Measurements from ENCODE around the gene ERCC3.

The ERCC3 gene

GRCh38 chr2:127302168-127302567 lies 8.2 kb upstream of the ERCC3 start:
- Histone ChIP-seq H3K27me3 (ENCODE audit: low read depth, low read length) (no peaks in the 10 kb centered on the region), H3K36me3 (replicated peaks; ENCODE audit: low read depth, low read length) (peaks cover 6% of the 10 kb centered on the region)

GRCh38 chr2:127293386-127293747 lies 577 bp downstream of the ERCC3 start:
- Histone ChIP-seq H3K9me3 (ENCODE audit: insufficient read depth, low read length) (no peaks in the 10 kb centered on the region), H3K4me3 (ENCODE audit: low read length) (peak overlapping the region; percentile 96), H3K27ac (ENCODE audit: low read length) (peak overlapping the region; percentile 27; the same call in 1 of the 2 replicates), H3K9ac (ENCODE audit: low read length) (peak overlapping the region; percentile 81), H3K36me3 (replicated peaks; ENCODE audit: low read depth, low read length) (peaks cover 39% of the 10 kb centered on the region), H2AFZ (ENCODE audit: low read depth, low read length) (peak overlapping the region; percentile 93), H3K4me2 (ENCODE audit: low read length) (peak overlapping the region; percentile 92), H3K27me3 (ENCODE audit: low read depth, low read length) (no peaks in the 10 kb centered on the region), H3K79me2 (ENCODE audit: low read length) (peaks cover 21% of the 10 kb centered on the region), H4K20me1 (ENCODE audit: insufficient read depth, low read length) (no peaks in the 10 kb centered on the region), H3K4me1 (ENCODE audit: low read length) (peaks cover 9% of the 10 kb centered on the region)
- TF ChIP-seq CTCF (IDR thresholded peaks at IDR 0.05; ENCODE audit: low read depth, low read length) (no peak), EZH2phosphoT487 (IDR thresholded peaks at IDR 0.05; ENCODE audit: low read depth) (no peak)

More at GRCh38 chr2:127302168-127302567, 8.2 kb upstream of the ERCC3 start:
- TF ChIP-seq EZH2phosphoT487 (IDR thresholded peaks at IDR 0.05; ENCODE audit: low read depth) (no peak), CTCF (IDR thresholded peaks at IDR 0.05; ENCODE audit: low read depth, low read length) (no peak)
- H3K9ac ChIP-seq (ENCODE audit: low read length) = no peak overlapping the region
- no peak overlapping the region for H3K4me3 ChIP-seq (ENCODE audit: low read length)
- H2AFZ ChIP-seq (ENCODE audit: low read depth, low read length) = no peak overlapping the region
- no peak overlapping the region for H3K27ac ChIP-seq (ENCODE audit: low read length)
- H3K4me1 ChIP-seq (ENCODE audit: low read length) = no peaks in the 10 kb centered on the region
- H3K4me2 ChIP-seq (ENCODE audit: low read length) = no peak overlapping the region
- no peaks in the 10 kb centered on the region for H3K9me3 ChIP-seq (ENCODE audit: insufficient read depth, low read length)
- no peaks in the 10 kb centered on the region for H3K79me2 ChIP-seq (ENCODE audit: low read length)
- H4K20me1 ChIP-seq (ENCODE audit: insufficient read depth, low read length) = no peaks in the 10 kb centered on the region

GRCh38 chr2:127288274-127288673 lies 5.7 kb downstream of the ERCC3 start:
- no peaks in the 10 kb centered on the region for H3K27me3 ChIP-seq (ENCODE audit: low read depth, low read length)
- no peak overlapping the region for H3K4me3 ChIP-seq (ENCODE audit: low read length)
- no peaks in the 10 kb centered on the region; the same call in 1 of the 2 replicates for H3K9me3 ChIP-seq (ENCODE audit: insufficient read depth, low read length)
- no peak overlapping the region for H3K27ac ChIP-seq (ENCODE audit: low read length)
- H3K9ac ChIP-seq (ENCODE audit: low read length) = no peak overlapping the region
- H2AFZ ChIP-seq (ENCODE audit: low read depth, low read length) = no peak overlapping the region
- no peak overlapping the region for H3K4me2 ChIP-seq (ENCODE audit: low read length)
- H3K4me1 ChIP-seq (ENCODE audit: low read length) = peaks cover 8% of the 10 kb centered on the region
- peaks cover 80% of the 10 kb centered on the region for H3K36me3 ChIP-seq (replicated peaks; ENCODE audit: low read depth, low read length)
- H4K20me1 ChIP-seq (ENCODE audit: insufficient read depth, low read length) = no peaks in the 10 kb centered on the region
- TF ChIP-seq EZH2phosphoT487 (IDR thresholded peaks at IDR 0.05; ENCODE audit: low read depth) = no peak
- no peak for TF ChIP-seq CTCF (IDR thresholded peaks at IDR 0.05; ENCODE audit: low read depth, low read length)
- peaks cover 16% of the 10 kb centered on the region for H3K79me2 ChIP-seq (ENCODE audit: low read length)

DNA sequence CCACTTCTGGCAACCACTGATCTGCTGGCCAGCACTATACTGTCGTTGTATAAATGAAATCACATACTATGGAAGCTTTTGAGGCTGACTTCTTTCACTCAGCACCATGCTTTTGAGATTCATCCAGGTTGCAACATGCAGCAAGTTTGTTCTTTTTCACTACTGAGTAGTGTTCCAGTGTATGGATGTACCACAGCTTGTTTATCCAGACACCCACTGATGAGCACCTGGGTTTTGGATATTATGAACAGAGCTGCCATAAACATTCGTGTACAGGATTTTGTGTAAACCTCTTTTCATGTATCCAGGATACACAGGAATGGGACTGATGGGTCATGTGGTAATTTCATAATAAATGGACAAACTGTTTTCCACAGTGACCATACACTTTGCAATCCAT lies 10.7 kb downstream of the ERCC3 start:
- Histone ChIP-seq H3K27me3 (ENCODE audit: low read depth, low read length) (no peaks in the 10 kb centered on the region), H3K9me3 (ENCODE audit: insufficient read depth, low read length) (no peaks in the 10 kb centered on the region; the same call in 1 of the 2 replicates), H3K9ac (ENCODE audit: low read length) (no peak overlapping the region), H3K4me1 (ENCODE audit: low read length) (peaks cover 14% of the 10 kb centered on the region), H4K20me1 (ENCODE audit: insufficient read depth, low read length) (no peaks in the 10 kb centered on the region), H3K79me2 (ENCODE audit: low read length) (peaks cover 19% of the 10 kb centered on the region), H3K36me3 (replicated peaks; ENCODE audit: low read depth, low read length) (peaks cover 80% of the 10 kb centered on the region), H3K27ac (ENCODE audit: low read length) (no peak overlapping the region), H3K4me3 (ENCODE audit: low read length) (no peak overlapping the region), H2AFZ (ENCODE audit: low read depth, low read length) (no peak overlapping the region), H3K4me2 (ENCODE audit: low read length) (no peak overlapping the region)
- TF ChIP-seq CTCF (IDR thresholded peaks at IDR 0.05; ENCODE audit: low read depth, low read length) (no peak), EZH2phosphoT487 (IDR thresholded peaks at IDR 0.05; ENCODE audit: low read depth) (no peak)

All from OCI-LY3 (cell line).